ENCODE results near the gene COPS8.

DNA sequence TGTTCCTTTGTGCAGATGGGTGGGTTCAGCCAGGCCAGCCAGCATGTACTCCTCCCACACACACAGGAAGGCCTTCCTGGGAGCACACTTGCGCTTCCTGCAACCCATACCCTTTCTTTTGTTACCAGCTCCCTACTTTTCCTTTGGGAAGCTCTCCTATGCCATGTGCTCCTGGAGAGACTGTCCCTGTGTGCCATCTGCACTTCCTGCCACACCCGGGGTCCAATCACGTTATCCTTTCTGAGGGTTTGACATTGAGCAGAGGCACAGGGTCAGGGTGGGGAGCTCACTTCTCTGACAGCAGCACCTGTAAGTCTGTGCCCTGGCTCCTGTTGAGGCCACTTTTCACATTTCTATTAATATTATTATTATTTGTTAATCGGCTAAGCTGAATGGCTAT lies 62.9 kb downstream of the COPS8 start:
- TF ChIP-seq, protein P1, sequence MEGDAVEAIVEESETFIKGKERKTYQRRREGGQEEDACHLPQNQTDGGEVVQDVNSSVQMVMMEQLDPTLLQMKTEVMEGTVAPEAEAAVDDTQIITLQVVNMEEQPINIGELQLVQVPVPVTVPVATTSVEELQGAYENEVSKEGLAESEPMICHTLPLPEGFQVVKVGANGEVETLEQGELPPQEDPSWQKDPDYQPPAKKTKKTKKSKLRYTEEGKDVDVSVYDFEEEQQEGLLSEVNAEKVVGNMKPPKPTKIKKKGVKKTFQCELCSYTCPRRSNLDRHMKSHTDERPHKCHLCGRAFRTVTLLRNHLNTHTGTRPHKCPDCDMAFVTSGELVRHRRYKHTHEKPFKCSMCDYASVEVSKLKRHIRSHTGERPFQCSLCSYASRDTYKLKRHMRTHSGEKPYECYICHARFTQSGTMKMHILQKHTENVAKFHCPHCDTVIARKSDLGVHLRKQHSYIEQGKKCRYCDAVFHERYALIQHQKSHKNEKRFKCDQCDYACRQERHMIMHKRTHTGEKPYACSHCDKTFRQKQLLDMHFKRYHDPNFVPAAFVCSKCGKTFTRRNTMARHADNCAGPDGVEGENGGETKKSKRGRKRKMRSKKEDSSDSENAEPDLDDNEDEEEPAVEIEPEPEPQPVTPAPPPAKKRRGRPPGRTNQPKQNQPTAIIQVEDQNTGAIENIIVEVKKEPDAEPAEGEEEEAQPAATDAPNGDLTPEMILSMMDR (conservative IDR thresholded peaks at IDR 0.05; ENCODE audit: low read depth, low read length): no peak
- no peak for TF ChIP-seq EZH2 (IDR thresholded peaks at IDR 0.05; ENCODE audit: borderline replicate concordance, low read depth, low read length, poor library complexity, severe bottlenecking)
